Activated T-helper 1 cell treated with anti-CD3 and anti-CD28 coated beads, Interleukin-2, amount 50 U/mL, for 16 hours (primary cell): Measurements from ENCODE around the gene NPBWR2.

ENCODE experiments used
- DNase-seq, 2 donors: peaks; one replicate each; pipeline ENCODE4 v3.0.0-alpha.2; 2020; ENCODE audit warnings: low read depth in 1 of 2, low spot score in 1 of 2

NPBWR2 gene

GRCh38 chr20:64106981-64107735 is at the start of gene NPBWR2:
TSS of gene NPBWR2 (minus strand) at chr20:64107565. CDS start at chr20:64106831, 734 bp downstream.
- DNase-seq: peak in 1 of 2 donors; percentile 3

DNA sequence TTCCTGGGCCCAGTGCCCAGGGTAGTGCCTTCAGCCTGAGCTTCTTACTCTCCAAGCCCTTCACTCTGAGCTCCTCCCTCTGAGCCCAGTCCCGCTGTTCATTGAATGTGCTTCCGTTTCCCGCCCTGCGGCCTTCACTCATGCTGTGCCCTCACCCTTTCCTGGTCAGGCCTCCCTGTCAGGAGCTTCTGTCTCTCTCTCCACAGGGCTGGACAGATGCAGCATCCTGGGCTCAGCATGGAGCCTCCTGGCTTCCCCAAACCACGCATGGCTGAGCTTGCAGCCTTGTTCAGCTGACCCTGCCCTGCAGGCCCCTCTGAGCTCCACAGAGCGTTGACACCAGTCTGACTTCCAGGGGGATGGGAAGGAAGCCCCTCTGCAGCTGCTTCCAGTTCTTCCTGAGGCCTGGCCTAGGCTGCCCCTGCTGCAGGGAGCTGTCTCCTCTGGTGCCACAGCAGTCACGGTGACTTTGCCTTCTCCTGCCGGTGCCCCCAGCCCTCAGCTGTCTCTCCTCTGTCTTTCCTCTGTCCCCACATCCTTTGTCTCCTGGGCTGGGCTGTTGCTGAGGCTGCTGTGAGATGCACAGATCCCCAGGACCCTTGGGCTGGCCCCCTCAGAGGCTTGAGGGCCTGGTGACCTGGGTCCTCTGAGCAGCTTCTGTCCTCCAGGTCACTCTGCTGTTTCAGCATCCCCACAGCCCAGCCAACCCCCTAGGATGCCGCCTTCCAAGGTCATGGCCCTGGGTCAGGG is 48.9 kb upstream of the NPBWR2 start:
- no peak for DNase-seq

DNA sequence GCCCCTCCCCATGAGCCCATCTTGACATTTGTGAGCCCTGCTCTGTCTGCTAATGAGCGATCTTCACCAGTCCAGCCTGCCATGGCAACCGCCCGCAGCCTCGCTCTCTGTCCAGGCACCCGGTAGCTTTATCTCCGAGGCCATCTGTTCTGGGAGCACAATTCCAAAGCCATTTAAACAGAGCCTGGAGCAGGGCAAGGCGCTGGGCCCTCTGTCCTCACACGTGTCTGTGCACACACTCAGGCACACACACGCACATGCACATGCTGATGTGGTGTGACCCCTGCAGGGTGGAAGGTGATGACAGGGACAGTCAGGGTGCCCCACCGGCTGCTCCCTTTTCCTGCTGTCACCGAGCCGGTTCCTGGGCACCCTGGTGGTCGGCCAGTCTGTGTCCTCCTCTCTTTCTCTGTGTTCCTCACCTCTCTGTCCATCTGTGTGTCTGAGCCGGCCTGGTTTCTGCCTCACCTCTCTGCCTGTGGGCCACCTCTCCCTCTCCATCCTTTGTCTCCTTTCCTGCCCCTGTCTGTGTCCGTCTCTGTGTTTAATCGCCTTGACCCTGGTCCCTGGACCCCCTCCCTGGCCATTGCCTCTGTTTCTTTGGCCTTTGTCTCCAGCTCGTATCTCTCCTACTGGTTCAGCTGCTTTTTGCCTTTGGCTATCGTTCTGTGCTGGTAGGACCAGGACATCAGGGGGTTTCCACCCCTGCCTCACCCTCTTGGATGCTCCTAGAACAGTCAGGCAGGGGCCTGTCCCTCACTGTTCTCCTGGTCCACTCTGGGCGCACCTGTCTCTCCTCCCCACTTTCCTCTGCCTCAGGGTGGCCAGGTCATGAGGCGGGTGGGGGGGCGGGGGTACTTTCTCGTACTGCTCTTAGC is 48.1 kb upstream of the NPBWR2 start:
- DNase-seq: no peak

DNA sequence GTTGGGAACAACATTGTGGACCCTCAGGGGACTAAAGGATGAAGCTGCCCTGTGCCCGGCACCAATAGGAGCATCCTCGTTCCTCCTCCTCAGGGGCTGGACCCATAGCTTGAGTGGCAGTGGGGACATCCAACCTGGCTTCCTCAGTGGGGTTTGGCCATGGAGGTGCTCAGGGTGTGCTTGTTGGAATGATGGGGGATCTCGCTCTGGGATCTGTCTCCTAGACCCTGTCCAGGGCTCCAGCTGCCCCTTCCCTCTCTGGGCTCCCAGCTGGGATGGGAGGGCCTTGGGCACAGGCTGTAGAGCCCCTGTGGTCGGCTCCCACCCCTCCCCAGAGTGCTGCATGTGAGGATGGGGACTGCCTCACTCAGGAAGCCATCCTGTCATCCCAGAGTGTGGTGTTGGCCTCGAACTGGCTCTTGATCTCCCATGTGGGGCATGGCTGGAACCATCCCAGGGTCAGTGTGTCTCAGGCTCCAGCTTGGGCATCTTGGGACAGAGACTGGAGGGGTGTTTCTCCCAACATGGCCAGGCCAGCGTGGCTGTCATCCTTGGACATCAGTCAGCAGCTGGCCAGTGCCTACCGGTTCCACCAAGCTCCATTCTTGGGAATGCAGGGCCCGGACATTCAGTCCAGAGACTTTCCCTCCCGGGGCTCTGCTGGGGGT is 47.4 kb upstream of the NPBWR2 start:
- DNase-seq: no peak

DNA sequence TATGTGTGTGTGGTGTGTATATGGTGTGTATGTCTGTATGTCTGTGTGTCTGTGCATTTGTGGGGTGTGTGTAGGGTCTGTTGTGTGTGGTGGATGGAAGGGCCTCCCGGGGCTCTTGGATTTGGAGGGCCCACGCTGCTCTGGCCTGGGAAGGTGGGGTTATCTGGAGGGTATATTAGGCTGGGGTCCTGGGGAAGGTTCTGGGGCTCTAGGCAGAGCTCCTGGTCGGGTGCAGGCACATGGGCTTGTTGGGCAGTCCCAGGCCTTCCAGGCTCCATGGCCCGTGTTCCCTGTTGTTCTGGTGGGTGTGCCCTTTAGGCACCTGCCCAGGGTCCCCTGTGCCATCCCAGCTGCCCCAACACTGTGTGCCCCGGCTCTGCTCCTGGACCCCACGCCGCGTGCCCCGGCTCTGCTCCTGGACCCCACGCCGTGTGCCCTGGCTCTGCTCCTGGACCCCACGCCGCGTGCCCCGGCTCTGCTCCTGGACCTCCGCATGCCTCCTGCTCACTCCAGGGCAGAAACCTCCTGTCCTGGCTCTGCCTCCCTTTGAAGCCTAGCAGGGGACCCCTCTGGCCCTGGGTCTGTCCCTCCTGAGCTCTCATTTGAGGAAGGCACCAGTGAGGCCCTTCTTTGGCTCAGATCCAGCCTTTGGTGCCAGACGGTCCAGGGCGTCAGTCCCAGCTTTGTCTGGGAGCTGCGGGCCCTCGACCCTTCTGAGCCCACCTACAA is 46.7 kb upstream of the NPBWR2 start:
- no peak for DNase-seq

DNA sequence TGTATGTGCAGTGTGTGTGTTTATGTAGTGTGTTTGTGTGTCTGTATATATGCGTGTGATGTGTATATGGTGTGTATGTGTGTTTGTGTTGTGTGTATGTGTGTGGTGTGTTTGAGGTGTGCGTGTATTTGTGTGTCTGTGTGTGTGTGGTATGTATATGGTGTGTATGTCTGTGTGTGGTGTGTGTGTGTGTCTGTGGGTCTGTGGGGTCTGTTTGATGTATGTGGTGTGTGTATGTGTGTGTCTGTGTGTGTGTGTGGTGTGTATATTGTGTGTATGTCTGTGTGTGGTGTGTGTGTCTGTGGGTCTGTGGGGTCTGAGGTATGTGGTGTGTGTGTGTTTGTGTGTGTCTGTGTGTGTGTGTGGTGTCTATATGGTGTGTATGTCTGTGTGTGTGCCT is 46.0 kb upstream of the NPBWR2 start:
- DNase-seq: no peak

- no peak for DNase-seq
Measured at GRCh38 chr20:64152906-64153305, 45.5 kb upstream of the NPBWR2 start.

- DNase-seq: no peak
Measured at GRCh38 chr20:64151633-64152530, 44.5 kb upstream of the NPBWR2 start.

- no peak for DNase-seq
Measured at GRCh38 chr20:64150756-64151632, 43.6 kb upstream of the NPBWR2 start.

DNA sequence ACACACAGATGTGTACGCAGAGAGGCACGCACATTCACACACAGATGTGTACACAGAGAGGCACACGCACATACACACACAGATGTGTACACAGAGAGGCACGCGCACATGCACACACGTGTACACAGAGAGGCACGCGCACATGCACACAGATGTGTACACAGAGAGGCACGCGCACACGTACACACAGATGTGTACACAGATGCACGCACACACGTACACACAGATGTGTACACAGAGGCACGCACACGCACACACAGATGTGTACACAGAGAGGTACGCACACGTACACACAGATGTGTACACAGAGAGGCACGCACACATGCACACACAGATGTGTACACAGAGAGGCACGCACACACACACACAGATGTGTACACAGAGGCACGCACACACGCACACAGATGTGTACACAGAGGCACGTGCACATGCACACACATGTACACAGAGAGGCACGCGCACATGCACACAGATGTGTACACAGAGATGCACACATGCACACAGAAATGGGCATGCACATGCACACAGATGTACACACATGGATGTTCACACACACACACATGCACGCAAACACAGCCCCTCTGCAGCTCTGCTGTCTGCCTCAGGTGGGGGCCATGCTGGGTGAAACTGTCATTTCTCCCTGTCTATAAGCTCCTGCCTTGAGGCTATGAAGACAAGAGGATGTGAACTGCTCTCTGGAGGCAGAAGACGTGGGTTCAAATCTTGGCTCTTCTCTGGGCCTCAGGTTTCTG is 42.6 kb upstream of the NPBWR2 start:
- DNase-seq: no peak

DNA sequence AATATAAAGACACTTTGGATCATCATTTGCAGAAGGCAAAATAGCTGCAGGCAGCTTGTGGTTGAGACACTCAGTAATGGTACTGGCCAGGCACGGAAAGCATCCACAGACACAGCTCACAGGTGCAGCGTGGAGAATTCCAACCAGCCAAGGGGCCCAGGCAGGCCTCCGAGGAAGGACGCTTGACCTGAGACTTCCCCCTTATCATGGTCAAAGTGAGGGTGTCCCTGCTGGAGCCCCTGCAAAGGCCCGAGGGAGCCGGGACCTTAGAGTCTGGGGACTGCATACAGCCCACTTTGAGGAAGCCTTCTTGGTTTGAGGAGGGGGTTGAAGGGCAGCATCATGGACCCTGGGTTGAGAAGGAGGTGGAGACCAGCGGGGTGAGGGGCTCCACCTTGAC is 41.8 kb upstream of the NPBWR2 start:
- DNase-seq: no peak

DNA sequence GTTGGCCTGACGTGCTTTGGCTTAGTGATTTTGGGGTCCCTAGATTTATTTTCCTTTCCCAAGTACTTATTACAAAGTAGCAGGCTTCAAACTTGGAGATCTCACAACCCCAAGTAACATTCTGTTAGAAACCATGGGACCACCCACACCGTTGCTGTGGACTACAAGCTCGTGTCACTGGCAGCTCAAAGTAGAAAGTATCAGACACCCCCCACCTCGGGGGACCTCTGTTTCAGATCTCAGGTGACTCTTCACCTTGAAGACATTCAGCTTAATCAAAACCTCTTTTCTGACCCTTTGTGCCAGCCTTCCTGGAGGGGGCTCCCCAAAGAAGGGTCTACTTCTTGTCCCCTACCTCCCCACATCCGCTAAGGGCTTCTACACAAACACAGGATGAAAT is 41.2 kb upstream of the NPBWR2 start:
- no peak for DNase-seq

GRCh38 chr20:64146936-64147477 is 39.6 kb upstream of the NPBWR2 start:
- no peak for DNase-seq

DNA sequence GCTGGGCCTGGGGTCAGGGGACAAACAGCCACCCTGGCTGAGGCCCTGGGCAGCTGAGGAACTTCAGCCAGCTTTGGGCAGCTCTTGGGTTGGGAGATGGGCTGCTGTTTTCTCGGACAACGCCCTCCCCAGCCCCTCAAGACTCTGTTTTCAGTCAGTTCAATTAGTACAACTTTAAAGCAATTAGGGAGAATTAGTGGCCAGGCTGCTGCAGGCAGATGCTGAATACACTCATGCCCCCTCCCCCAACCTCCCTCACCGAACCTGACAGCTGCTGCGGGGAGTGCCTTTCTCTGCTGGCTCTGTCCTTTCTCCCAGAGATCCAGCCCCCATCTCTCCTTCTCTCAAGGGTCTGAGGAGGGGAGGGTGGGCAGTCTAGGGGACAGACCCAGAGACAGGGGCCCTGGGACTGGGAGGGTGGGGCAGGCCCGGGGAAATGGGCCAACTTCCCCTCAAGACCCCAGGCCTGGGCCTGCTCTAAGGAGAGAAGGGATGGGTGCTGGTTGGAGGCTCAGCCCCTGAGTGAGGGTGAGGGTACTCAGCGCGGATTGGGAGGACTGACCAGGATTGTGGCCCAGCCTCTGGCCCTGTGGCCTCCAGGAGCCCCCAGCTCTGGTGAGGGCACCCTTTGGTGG is 39.1 kb upstream of the NPBWR2 start:
- DNase-seq: no peak

DNA sequence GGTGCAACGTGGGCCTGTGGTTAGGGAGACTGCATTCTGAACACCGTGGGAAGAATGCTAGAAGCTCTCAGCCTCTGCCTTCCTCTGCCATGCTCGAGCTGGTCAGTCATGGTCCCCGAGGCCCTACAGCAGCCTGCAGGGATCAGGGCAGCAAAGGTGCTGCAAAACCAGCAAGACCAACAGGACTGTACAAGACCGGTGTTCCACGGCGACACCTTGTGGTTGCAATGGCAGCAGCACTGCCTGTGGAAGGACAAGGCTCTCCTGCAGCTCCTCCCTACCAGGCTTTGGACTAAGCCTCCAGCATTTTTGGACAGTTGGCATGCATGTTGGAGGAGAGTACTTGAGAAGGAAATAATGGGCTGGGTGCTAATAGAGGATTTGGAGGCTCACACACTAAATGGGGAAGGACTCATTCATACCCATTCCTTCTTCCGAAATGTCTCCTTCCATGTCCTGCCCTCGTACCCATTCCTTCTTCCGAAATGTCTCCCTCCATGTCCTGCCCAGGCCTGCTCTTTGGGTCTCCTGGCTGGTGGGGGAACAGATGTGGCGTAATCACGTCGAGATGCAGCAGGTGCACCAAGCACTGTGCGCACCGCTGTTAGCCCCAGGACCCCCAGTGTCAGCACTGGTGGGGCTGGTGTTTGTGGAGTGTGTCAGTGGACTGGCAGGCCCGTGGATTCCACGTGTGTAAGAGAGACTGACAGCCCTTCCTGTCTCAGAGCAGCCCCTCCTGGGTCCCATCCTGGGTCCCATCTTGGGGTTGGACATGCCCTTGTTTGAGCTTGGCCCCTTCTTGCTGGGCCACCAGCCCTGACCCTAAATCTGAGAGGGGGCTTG is 38.3 kb upstream of the NPBWR2 start:
- no peak for DNase-seq
